GM18907 (cell line): ENCODE data around the gene FBP2.
"Not testable (repeated sequence)": the region's sequence is repeated elsewhere in the genome, so short reads cannot be mapped to it uniquely, and the experiment has no call there.

Experiments
- ATAC-seq: cut with Tn5 transposase; IDR thresholded peaks from one replicate; pipeline ENCODE4 v1.9.1; 2021; ENCODE audit warnings: mild to moderate bottlenecking, moderate library complexity; ENCODE audit not compliant: unreplicated experiment

Gene FBP2

DNA sequence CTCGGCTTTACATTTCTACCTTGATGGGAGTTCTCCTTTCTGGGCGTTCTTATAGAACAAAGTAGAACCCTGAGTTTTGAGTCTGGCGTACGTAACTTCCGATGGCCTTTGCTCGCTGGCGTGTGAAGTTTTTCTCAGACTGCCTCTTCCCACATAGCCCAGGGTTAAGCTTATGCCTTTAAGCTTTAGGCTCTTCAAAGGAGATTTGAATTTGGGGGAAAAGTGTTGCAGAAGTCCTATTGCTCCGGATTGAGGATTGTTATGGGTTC lies 13.7 kb upstream of the FBP2 start:
- no peak for ATAC-seq

GRCh38 chr9:94606646-94607422 lies 13.2 kb upstream of the FBP2 start:
- no peak for ATAC-seq

- no peak for ATAC-seq
These were observed 9.9 kb upstream of the FBP2 start for GRCh38 chr9:94603259-94604160.

- no peak for ATAC-seq
These were observed 9.0 kb upstream of the FBP2 start for GRCh38 chr9:94602666-94603065.

- ATAC-seq, result no peak
These were observed 7.1 kb upstream of the FBP2 start for GRCh38 chr9:94600715-94601114.

DNA sequence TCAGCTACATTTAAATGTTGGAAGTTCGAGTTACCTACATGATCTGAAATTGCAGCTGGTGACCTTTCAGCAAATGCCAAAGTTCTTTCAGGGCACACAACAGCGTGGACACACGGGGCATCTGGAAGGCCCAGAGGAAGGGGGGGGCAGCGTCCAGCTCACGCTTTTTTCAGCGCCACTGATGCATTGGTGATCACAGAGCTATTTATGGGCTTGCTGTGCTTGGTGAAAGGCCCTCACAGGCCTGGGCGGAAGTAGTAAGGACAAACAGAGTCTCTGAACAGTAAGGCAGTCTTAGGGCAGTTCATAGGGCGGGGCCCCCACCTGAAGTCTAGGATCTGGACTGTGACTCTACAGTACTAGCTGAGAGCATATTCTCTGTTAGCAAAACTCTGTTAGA lies 6.6 kb upstream of the FBP2 start:
- no peak for ATAC-seq

DNA sequence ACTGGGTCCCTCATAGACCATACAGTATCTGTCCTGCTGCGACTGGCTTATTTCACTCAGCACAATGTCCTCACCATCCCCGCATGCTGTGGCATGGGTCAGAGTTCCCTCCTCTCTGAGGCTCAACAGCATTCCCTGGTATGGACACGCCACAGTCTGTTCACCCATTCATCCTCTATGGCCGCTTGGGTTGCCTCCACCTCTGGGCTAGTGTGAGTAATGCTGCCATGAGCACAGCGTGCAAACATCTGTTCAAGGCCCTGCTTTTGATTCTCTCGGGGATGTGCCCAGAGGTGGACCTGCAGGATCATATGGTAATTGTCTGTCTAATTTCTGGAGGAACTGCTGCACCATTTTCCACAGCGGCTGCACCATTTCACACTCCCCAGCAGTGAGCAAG lies 5.5 kb upstream of the FBP2 start:
- ATAC-seq, result no peak

GRCh38 chr9:94592683-94593082 lies 941 bp downstream of the FBP2 start:
- ATAC-seq, result not testable (repeated sequence)

GRCh38 chr9:94591876-94592275 lies 1.7 kb downstream of the FBP2 start:
- no peak for ATAC-seq

DNA sequence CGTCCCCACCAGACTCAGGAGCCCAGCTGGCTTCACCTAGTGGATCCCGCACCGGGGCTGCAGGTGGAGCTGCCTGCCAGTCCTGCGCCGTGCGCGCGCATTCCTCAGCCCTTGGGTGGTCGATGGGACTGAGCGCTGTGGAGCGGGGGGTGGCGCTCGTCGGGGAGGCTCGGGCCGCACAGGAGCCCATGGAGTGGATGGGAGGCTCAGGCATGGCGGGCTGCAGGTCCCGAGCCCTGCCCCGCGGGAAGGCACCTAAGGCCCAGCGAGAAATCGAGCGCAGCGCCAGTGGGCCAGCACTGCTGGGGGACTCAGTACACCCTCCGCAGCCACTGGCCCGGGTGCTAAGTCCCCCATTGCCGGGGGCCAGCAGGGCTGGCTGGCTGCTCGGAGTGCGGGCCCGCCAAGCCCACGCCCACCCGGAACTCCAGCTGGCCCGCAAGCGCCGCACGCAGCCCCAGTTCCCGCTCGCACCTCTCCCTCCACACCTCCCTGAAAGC lies 2.5 kb downstream of the FBP2 start:
- ATAC-seq, result not testable (repeated sequence)

DNA sequence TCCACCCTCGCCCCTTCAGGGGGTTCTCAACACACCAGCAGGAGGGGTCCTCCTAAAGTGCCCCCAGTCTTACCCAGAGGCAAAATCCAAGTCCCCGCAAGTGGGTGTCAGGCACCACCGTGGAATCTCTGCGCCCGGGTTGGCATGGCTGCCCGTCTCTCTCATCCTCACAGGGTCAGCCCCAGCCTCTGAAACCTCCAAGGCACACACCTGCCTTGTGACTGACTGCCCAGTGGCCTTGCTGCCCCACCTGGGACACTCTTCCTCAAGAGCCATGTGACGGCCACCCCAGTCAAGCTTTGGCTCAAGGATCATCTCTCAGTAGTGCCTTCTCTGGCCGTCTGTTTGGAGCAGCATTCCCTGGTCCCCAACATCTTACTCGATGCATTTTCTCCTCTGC lies 4.9 kb downstream of the FBP2 start:
- no peak for ATAC-seq

GRCh38 chr9:94586814-94587213 lies 6.8 kb downstream of the FBP2 start:
- ATAC-seq, result no peak

DNA sequence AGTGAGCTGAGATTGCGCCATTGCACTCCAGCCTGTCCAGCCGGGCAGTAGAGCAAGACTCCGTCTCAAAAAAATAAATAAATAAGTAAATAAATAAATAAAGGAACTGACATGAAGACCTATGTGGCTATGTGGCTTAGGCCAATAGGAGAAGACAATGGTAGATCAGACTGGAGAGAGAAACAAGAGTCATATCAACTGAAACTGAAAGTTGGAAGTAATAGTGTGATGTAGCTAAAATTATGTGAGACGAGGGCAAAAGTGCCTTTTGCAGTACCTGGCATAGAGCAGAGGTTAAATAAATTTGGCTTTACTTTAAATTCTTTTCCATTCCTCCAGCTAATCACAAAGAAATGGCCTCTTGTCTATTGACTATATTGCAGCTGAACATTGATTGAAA lies 7.3 kb downstream of the FBP2 start:
- no peak for ATAC-seq

DNA sequence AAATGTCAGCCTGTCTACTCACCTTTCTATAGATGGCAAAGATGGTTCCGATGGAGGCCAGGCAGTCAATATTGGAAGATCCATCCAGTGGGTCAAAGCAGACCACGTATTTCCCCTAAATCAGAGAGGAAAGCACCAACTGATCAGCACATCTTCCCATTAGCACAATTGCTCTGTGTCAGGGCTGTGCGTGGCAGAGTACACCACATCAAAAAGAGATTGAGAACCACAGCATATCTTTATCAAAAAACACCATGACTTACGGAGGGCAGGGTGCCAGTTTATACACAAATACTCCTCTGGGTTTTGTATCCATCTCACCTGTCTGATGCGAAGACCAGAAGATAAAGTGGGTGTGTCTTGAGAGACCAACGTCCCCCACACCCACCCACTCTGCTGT lies 9.1 kb downstream of the FBP2 start:
- no peak for ATAC-seq

- ATAC-seq, result no peak
These were observed 11.9 kb downstream of the FBP2 start for GRCh38 chr9:94581728-94582127.

- no peak for ATAC-seq
These were observed 16.1 kb downstream of the FBP2 start for GRCh38 chr9:94577571-94577970.

GRCh38 chr9:94577036-94577435 lies 16.6 kb downstream of the FBP2 start:
- no peak for ATAC-seq

- no peak for ATAC-seq
These were observed 17.5 kb downstream of the FBP2 start for GRCh38 chr9:94576131-94576530.

DNA sequence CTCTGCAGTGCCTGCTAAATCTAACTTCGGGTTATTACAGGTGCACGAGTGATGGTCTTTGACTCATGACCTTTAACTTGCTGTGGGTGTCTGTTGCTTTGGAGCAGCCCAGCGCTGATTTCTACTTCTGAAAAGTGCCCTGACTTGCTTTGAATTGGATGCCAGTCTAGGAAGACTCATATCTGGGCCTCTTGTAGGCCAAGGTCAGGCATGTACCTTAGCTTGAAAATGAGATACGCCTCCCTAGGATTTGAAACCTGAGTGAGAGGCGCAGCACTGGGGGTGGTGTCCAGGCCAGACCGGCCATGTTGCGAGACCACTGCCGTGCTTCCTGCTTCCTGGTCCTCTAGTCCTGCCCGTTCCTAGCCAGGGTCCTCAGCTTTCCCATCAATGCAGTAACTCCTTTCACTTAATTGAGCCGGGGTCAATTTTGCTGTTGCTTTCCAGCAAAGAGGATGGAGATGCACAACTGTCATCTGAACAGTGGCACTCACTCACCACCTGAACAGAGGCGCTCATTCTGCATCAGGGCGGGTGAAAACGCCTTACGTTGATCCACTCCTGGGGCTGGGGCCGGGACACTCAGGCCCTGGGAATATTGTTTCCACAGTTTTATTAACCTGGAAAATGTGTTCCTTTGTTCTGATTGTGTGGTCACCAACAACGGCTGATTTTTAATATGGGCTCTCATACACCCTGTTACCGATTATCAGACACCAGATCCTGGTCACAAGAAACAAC lies 24.5 kb downstream of the FBP2 start:
- no peak for ATAC-seq

GRCh38 chr9:94568250-94568889 lies 25.3 kb downstream of the FBP2 start:
- no peak for ATAC-seq

DNA sequence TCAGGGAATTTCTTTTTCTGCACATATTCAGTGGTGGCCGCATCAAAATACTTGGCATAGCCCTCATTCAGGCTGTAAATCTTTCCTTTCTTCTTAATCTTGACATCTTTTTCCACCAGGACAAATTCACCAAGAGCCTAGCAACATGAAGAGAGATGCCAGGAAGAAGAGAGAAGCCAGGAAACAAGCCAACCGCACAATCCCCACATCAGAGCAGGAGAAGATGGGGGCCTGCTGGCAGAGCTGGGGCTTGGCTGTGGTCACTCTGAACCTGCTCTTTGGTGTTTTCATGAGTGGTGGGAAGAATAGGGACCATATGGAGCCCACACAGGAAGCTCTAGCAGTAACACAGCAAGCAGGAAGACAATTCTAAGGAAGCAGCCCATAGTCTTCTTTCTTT lies 26.4 kb downstream of the FBP2 start:
- ATAC-seq, result no peak
